Sigmoid colon (tissue), 7 donors: ENCODE measurements around the gene EZR. TPM values are rescaled to one million over a fixed set of nuclear protein-coding genes. Genes with fewer than 3 reads are reported as not detected.

Experiments
- DNase-seq: peaks from one replicate; pipeline ENCODE4 v3.0.0-alpha.2; 2019
- H3K27ac ChIP-seq, 4 donors: fragments of 200-600 bp; sonication (generic); one replicate each; pipeline ENCODE4 v1.5.1; 2016 to 2019; ENCODE audit warnings: mild to moderate bottlenecking in 1 of 4
- H3K27me3 ChIP-seq, 3 donors: fragments of 200-600 bp; sonication (generic); one replicate each; pipeline ENCODE4 v1.5.1; 2019; ENCODE audit warnings: mild to moderate bottlenecking in 1 of 3
- H3K36me3 ChIP-seq, 4 donors: fragments of 200-600 bp; sonication (generic); one replicate each; pipeline ENCODE4 v1.5.1; 2016 to 2019
- H3K4me1 ChIP-seq, 4 donors: fragments of 200-600 bp; sonication (generic); one replicate each; pipeline ENCODE4 v1.5.1; 2017 to 2019
- H3K4me3 ChIP-seq, 4 donors: fragments of 200-600 bp; sonication (generic); one replicate each; pipeline ENCODE4 v1.5.1; 2017 to 2019; ENCODE audit warnings: mild to moderate bottlenecking in 2 of 4, moderate library complexity in 1 of 4
- H3K9me3 ChIP-seq, 4 donors: fragments of 200-600 bp in 3 of 4; sonication (generic) in 3 of 4; one replicate each; pipeline versions ENCODE4 v1.5.1 to v1.6.1; 2013 to 2019
- CTCF ChIP-seq, 4 experiments: fragments of 450-650 bp in 3 of 4; fragments of 200-600 bp in 1 of 4; IDR thresholded peaks; one replicate each; pipeline ENCODE4 v1.5.1; 2016 to 2019; ENCODE audit warnings: antibody characterized with exemption in 4 of 4, mild to moderate bottlenecking in 3 of 4, moderate library complexity in 2 of 4
- EP300 ChIP-seq, 4 donors: sonication (generic); formaldehyde crosslinking; IDR thresholded peaks; one replicate each; pipeline ENCODE4 v1.6.1; 2017; ENCODE audit warnings: antibody characterized with exemption in 4 of 4
- POLR2A ChIP-seq, 2 donors: fragments of 450-650 bp; IDR thresholded peaks; one replicate each; pipeline ENCODE4 v1.6.1; 2016; ENCODE audit warnings: antibody characterized with exemption in 2 of 2, mild to moderate bottlenecking in 2 of 2, moderate library complexity in 2 of 2
- POLR2AphosphoS5 ChIP-seq, 4 donors: sonication (generic); formaldehyde crosslinking; IDR thresholded peaks; one replicate each; pipeline ENCODE4 v1.6.1; 2017; ENCODE audit warnings: antibody characterized with exemption in 4 of 4
- WGBS, 2 donors: extraction: QIAGEN DNeasy Blood & Tissue Kit; methylation state at CpG; one replicate each; pipeline ENCODE4 v1.1.7; 2013; 5-methylcytosine and 5-hydroxymethylcytosine counted together
- intact Hi-C: fragments of 100-400 bp; cut with DNase I; formaldehyde crosslinking; loops from one replicate; pipeline ENCODE4 v1.15.1; 2023
- polyA plus RNA-seq, 3 donors: library from polyadenylated mRNA; stranded (reverse); fragments of 200-250 nt; gene quantifications; one replicate each; pipeline ENCODE4 v1.2.3, GENCODE V29; 2013
- total RNA-seq, 4 donors: library from RNA; depleted of rRNA; stranded (reverse); fragments of >200 nt; gene quantifications; one replicate each; pipeline ENCODE4 v1.1.0, GENCODE V29; 2016
- donor health status: healthy with polysubstance abuse.
- donor health status: Bipolar disorder and iron deficiency.
- donor health status: healthy.

EZR gene
- total and polyA plus RNA-seq, 7 donors, result 33.5 to 333 (median 46.0) TPM

GRCh38 chr6:158815379-158815724 lies 3.8 kb downstream of the EZR start:
- DNase-seq, result no peak
- H3K27ac ChIP-seq, result peak overlapping the region in 1 of 4 donors; percentile 31
- no peaks in the 10 kb centered on the region for H3K27me3 ChIP-seq
- intact Hi-C loops, result loop anchor here (5.0 kb wide), 1 partner anchor 157 kb away; no protein-coding TSS in a partner anchor
- peak overlapping the region in 1 of 4 donors; percentile 88 for H3K4me3 ChIP-seq
- peaks cover 0 to 48% (median 36%) of the 10 kb centered on the region in 4 donors for H3K4me1 ChIP-seq
- no peak for TF ChIP-seq POLR2A (IDR thresholded peaks at IDR 0.05)
- TF ChIP-seq EP300 (IDR thresholded peaks at IDR 0.05), result no peak
- TF ChIP-seq CTCF (IDR thresholded peaks at IDR 0.05), result no peak
- no peak for TF ChIP-seq POLR2AphosphoS5 (IDR thresholded peaks at IDR 0.05)
- no peaks in the 10 kb centered on the region for H3K36me3 ChIP-seq
- 26 to 64% methylated on average over 2 of the region's 2 CpGs for WGBS, 2 donors
- no peaks in the 10 kb centered on the region for H3K9me3 ChIP-seq

GRCh38 chr6:158813032-158813431 lies 6.1 kb downstream of the EZR start:
- TF ChIP-seq POLR2A (IDR thresholded peaks at IDR 0.05) (no peak), CTCF (IDR thresholded peaks at IDR 0.05) (no peak), EP300 (IDR thresholded peaks at IDR 0.05) (no peak), POLR2AphosphoS5 (IDR thresholded peaks at IDR 0.05) (no peak)
- 65 to 77% methylated on average over 3 of the region's 3 CpGs for WGBS, 2 donors
- Histone ChIP-seq H3K4me3 (no peak overlapping the region), H3K4me1 (peaks cover 0 to 59% (median 33%) of the 10 kb centered on the region in 4 donors), H3K27me3 (no peaks in the 10 kb centered on the region), H3K27ac (peak overlapping the region in 1 of 4 donors; percentile 29), H3K9me3 (no peaks in the 10 kb centered on the region), H3K36me3 (peaks cover 0 to 4% (median 0%) of the 10 kb centered on the region in 4 donors)
- intact Hi-C loops, result no loop called here
- DNase-seq, result no peak

- Histone ChIP-seq H3K36me3 (peaks cover 0 to 5% (median 0%) of the 10 kb centered on the region in 4 donors), H3K9me3 (no peaks in the 10 kb centered on the region), H3K27me3 (no peaks in the 10 kb centered on the region), H3K27ac (no peak overlapping the region), H3K4me3 (no peak overlapping the region), H3K4me1 (peaks cover 0 to 59% (median 31%) of the 10 kb centered on the region in 4 donors)
- no peak for TF ChIP-seq EP300 (IDR thresholded peaks at IDR 0.05)
- TF ChIP-seq CTCF (IDR thresholded peaks at IDR 0.05), result no peak
- TF ChIP-seq POLR2AphosphoS5 (IDR thresholded peaks at IDR 0.05), result no peak
- no peak for TF ChIP-seq POLR2A (IDR thresholded peaks at IDR 0.05)
- intact Hi-C loops, result no loop called here
- DNase-seq, result no peak
- WGBS, 2 donors, result 76 to 86% methylated on average over 5 of the region's 5 CpGs
These were observed 6.6 kb downstream of the EZR start for GRCh38 chr6:158812611-158813010.

GRCh38 chr6:158810155-158811095 lies 8.7 kb downstream of the EZR start:
- Histone ChIP-seq H3K36me3 (peaks cover 0 to 5% (median 0%) of the 10 kb centered on the region in 4 donors), H3K4me1 (peaks cover 0 to 37% (median 18%) of the 10 kb centered on the region in 4 donors)
- no peak for DNase-seq

More at GRCh38 chr6:158810155-158811095, 8.7 kb downstream of the EZR start:
- no peaks in the 10 kb centered on the region for H3K27me3 ChIP-seq
- H3K27ac ChIP-seq, result no peak overlapping the region
- no peak overlapping the region for H3K4me3 ChIP-seq
- no peaks in the 10 kb centered on the region for H3K9me3 ChIP-seq
- 43 to 63% methylated on average over 9 of the region's 9 CpGs for WGBS, 2 donors
- TF ChIP-seq CTCF (IDR thresholded peaks at IDR 0.05) (no peak), POLR2AphosphoS5 (IDR thresholded peaks at IDR 0.05) (no peak), POLR2A (IDR thresholded peaks at IDR 0.05) (no peak), EP300 (IDR thresholded peaks at IDR 0.05) (no peak)
- intact Hi-C loops, result no loop called here
